Measurements from ENCODE around the gene SLC43A1. TPM values are rescaled to one million over a fixed set of nuclear protein-coding genes. Genes with fewer than 3 reads are reported as not detected.

SLC43A1 gene
- total and polyA plus RNA-seq, 2 donors, result 2.3 to 5.1 TPM

GRCh38 chr11:57477507-57478189, 37.9 kb downstream of the SLC43A1 start:
- Histone ChIP-seq H3K4me3 (ENCODE audit: low read length in 2 of 2) (no peak overlapping the region), H3K4me1 (ENCODE audit: control insufficient read depth in 2 of 2, insufficient read depth in 2 of 2, low read length in 2 of 2) (peaks cover 25 to 33% of the 10 kb centered on the region in 2 donors), H3K27ac (ENCODE audit: low read depth in 1 of 2, low read length in 1 of 2) (no peak overlapping the region), H3K9me3 (ENCODE audit: control insufficient read depth in 2 of 2, insufficient read depth in 1 of 2, low read length in 1 of 2) (peaks cover 0 to 3% of the 10 kb centered on the region in 2 donors), H3K27me3 (ENCODE audit: control insufficient read depth in 2 of 2, insufficient read depth in 1 of 2, low read length in 1 of 2) (peaks cover 39 to 84% of the 10 kb centered on the region in 2 donors), H3K36me3 (ENCODE audit: control insufficient read depth in 2 of 2, insufficient read depth in 2 of 2, low read length in 1 of 2) (no peaks in the 10 kb centered on the region)
- no peak for DNase-seq (ENCODE audit: low read depth in 6 of 9, low spot score in 9 of 9)
- WGBS, result 94% methylated on average over 11 of the region's 11 CpGs

- Histone ChIP-seq H3K27me3 (ENCODE audit: control insufficient read depth in 2 of 2, insufficient read depth in 1 of 2, low read length in 1 of 2) (peaks cover 32 to 77% of the 10 kb centered on the region in 2 donors), H3K4me3 (ENCODE audit: low read length in 2 of 2) (peak overlapping the region in 1 of 2 donors; percentile 51), H3K27ac (ENCODE audit: low read depth in 1 of 2, low read length in 1 of 2) (no peak overlapping the region), H3K9me3 (ENCODE audit: control insufficient read depth in 2 of 2, insufficient read depth in 1 of 2, low read length in 1 of 2) (peaks cover 0 to 3% of the 10 kb centered on the region in 2 donors), H3K36me3 (ENCODE audit: control insufficient read depth in 2 of 2, insufficient read depth in 2 of 2, low read length in 1 of 2) (no peaks in the 10 kb centered on the region), H3K4me1 (ENCODE audit: control insufficient read depth in 2 of 2, insufficient read depth in 2 of 2, low read length in 2 of 2) (peaks cover 25 to 30% of the 10 kb centered on the region in 2 donors)
- peak in 1 of 9 donors; percentile 23 for DNase-seq (ENCODE audit: low read depth in 6 of 9, low spot score in 9 of 9)
- WGBS, result 12% methylated on average over 27 of the region's 27 CpGs
Observed at GRCh38 chr11:57476757-57477506, 38.6 kb downstream of the SLC43A1 start.

- no peak overlapping the region for H3K27ac ChIP-seq (ENCODE audit: low read depth in 1 of 2, low read length in 1 of 2)
- peaks cover 0 to 3% of the 10 kb centered on the region in 2 donors for H3K9me3 ChIP-seq (ENCODE audit: control insufficient read depth in 2 of 2, insufficient read depth in 1 of 2, low read length in 1 of 2)
- peak overlapping the region in 1 of 2 donors; percentile 51 for H3K4me3 ChIP-seq (ENCODE audit: low read length in 2 of 2)
- H3K27me3 ChIP-seq (ENCODE audit: control insufficient read depth in 2 of 2, insufficient read depth in 1 of 2, low read length in 1 of 2), result peaks cover 29 to 69% of the 10 kb centered on the region in 2 donors
- DNase-seq (ENCODE audit: low read depth in 6 of 9, low spot score in 9 of 9), result no peak
- 4% methylated on average over 80 of the region's 80 CpGs for WGBS
- H3K4me1 ChIP-seq (ENCODE audit: control insufficient read depth in 2 of 2, insufficient read depth in 2 of 2, low read length in 2 of 2), result peaks cover 25 to 29% of the 10 kb centered on the region in 2 donors
- no peaks in the 10 kb centered on the region for H3K36me3 ChIP-seq (ENCODE audit: control insufficient read depth in 2 of 2, insufficient read depth in 2 of 2, low read length in 1 of 2)
Observed at GRCh38 chr11:57476047-57476756, 39.3 kb downstream of the SLC43A1 start.

- 93% methylated on average over 5 of the region's 5 CpGs for WGBS
- Histone ChIP-seq H3K4me1 (ENCODE audit: control insufficient read depth in 2 of 2, insufficient read depth in 2 of 2, low read length in 2 of 2) (peaks cover 25 to 29% of the 10 kb centered on the region in 2 donors), H3K27me3 (ENCODE audit: control insufficient read depth in 2 of 2, insufficient read depth in 1 of 2, low read length in 1 of 2) (peaks cover 23 to 64% of the 10 kb centered on the region in 2 donors), H3K4me3 (ENCODE audit: low read length in 2 of 2) (no peak overlapping the region), H3K36me3 (ENCODE audit: control insufficient read depth in 2 of 2, insufficient read depth in 2 of 2, low read length in 1 of 2) (no peaks in the 10 kb centered on the region), H3K9me3 (ENCODE audit: control insufficient read depth in 2 of 2, insufficient read depth in 1 of 2, low read length in 1 of 2) (peaks cover 0 to 3% of the 10 kb centered on the region in 2 donors), H3K27ac (ENCODE audit: low read depth in 1 of 2, low read length in 1 of 2) (no peak overlapping the region)
- no peak for DNase-seq (ENCODE audit: low read depth in 6 of 9, low spot score in 9 of 9)
Observed at GRCh38 chr11:57475671-57476046, 39.8 kb downstream of the SLC43A1 start.

- 80% methylated on average over 1 of the region's 1 CpG for WGBS
- peaks cover 22 to 59% of the 10 kb centered on the region in 2 donors for H3K27me3 ChIP-seq (ENCODE audit: control insufficient read depth in 2 of 2, insufficient read depth in 1 of 2, low read length in 1 of 2)
- DNase-seq (ENCODE audit: low read depth in 6 of 9, low spot score in 9 of 9), result no peak
- H3K4me3 ChIP-seq (ENCODE audit: low read length in 2 of 2), result no peak overlapping the region
- no peak overlapping the region for H3K27ac ChIP-seq (ENCODE audit: low read depth in 1 of 2, low read length in 1 of 2)
- no peaks in the 10 kb centered on the region for H3K36me3 ChIP-seq (ENCODE audit: control insufficient read depth in 2 of 2, insufficient read depth in 2 of 2, low read length in 1 of 2)
- H3K4me1 ChIP-seq (ENCODE audit: control insufficient read depth in 2 of 2, insufficient read depth in 2 of 2, low read length in 2 of 2), result peaks cover 25 to 29% of the 10 kb centered on the region in 2 donors
- H3K9me3 ChIP-seq (ENCODE audit: control insufficient read depth in 2 of 2, insufficient read depth in 1 of 2, low read length in 1 of 2), result peaks cover 0 to 3% of the 10 kb centered on the region in 2 donors
Observed at GRCh38 chr11:57475191-57475590, 40.3 kb downstream of the SLC43A1 start.

GRCh38 chr11:57474803-57475115, 40.7 kb downstream of the SLC43A1 start:
- DNase-seq (ENCODE audit: low read depth in 6 of 9, low spot score in 9 of 9), result no peak
- Histone ChIP-seq H3K9me3 (ENCODE audit: control insufficient read depth in 2 of 2, insufficient read depth in 1 of 2, low read length in 1 of 2) (peaks cover 0 to 3% of the 10 kb centered on the region in 2 donors), H3K27me3 (ENCODE audit: control insufficient read depth in 2 of 2, insufficient read depth in 1 of 2, low read length in 1 of 2) (peaks cover 22 to 58% of the 10 kb centered on the region in 2 donors), H3K4me3 (ENCODE audit: low read length in 2 of 2) (no peak overlapping the region), H3K36me3 (ENCODE audit: control insufficient read depth in 2 of 2, insufficient read depth in 2 of 2, low read length in 1 of 2) (no peaks in the 10 kb centered on the region), H3K27ac (ENCODE audit: low read depth in 1 of 2, low read length in 1 of 2) (peak overlapping the region in 1 of 2 donors; percentile 36), H3K4me1 (ENCODE audit: control insufficient read depth in 2 of 2, insufficient read depth in 2 of 2, low read length in 2 of 2) (peaks cover 25 to 29% of the 10 kb centered on the region in 2 donors)
- 69% methylated on average over 5 of the region's 5 CpGs for WGBS

- WGBS, result 9% methylated on average over 9 of the region's 9 CpGs
- H3K27me3 ChIP-seq (ENCODE audit: control insufficient read depth in 2 of 2, insufficient read depth in 1 of 2, low read length in 1 of 2), result peaks cover 22 to 54% of the 10 kb centered on the region in 2 donors
- no peak overlapping the region for H3K4me3 ChIP-seq (ENCODE audit: low read length in 2 of 2)
- H3K4me1 ChIP-seq (ENCODE audit: control insufficient read depth in 2 of 2, insufficient read depth in 2 of 2, low read length in 2 of 2), result peaks cover 25 to 29% of the 10 kb centered on the region in 2 donors
- DNase-seq (ENCODE audit: low read depth in 6 of 9, low spot score in 9 of 9), result peak in 4 of 9 donors; percentile 60 to 83 (median 66)
- H3K27ac ChIP-seq (ENCODE audit: low read depth in 1 of 2, low read length in 1 of 2), result peak overlapping the region in 1 of 2 donors; percentile 64
- no peaks in the 10 kb centered on the region for H3K36me3 ChIP-seq (ENCODE audit: control insufficient read depth in 2 of 2, insufficient read depth in 2 of 2, low read length in 1 of 2)
- peaks cover 0 to 3% of the 10 kb centered on the region in 2 donors for H3K9me3 ChIP-seq (ENCODE audit: control insufficient read depth in 2 of 2, insufficient read depth in 1 of 2, low read length in 1 of 2)
Observed at GRCh38 chr11:57474017-57474802, 41.3 kb downstream of the SLC43A1 start.

- Histone ChIP-seq H3K4me1 (ENCODE audit: control insufficient read depth in 2 of 2, insufficient read depth in 2 of 2, low read length in 2 of 2) (peaks cover 25 to 29% of the 10 kb centered on the region in 2 donors), H3K4me3 (ENCODE audit: low read length in 2 of 2) (no peak overlapping the region), H3K27ac (ENCODE audit: low read depth in 1 of 2, low read length in 1 of 2) (no peak overlapping the region), H3K9me3 (ENCODE audit: control insufficient read depth in 2 of 2, insufficient read depth in 1 of 2, low read length in 1 of 2) (peaks cover 0 to 3% of the 10 kb centered on the region in 2 donors), H3K27me3 (ENCODE audit: control insufficient read depth in 2 of 2, insufficient read depth in 1 of 2, low read length in 1 of 2) (peaks cover 22 to 45% of the 10 kb centered on the region in 2 donors), H3K36me3 (ENCODE audit: control insufficient read depth in 2 of 2, insufficient read depth in 2 of 2, low read length in 1 of 2) (no peaks in the 10 kb centered on the region)
- DNase-seq (ENCODE audit: low read depth in 6 of 9, low spot score in 9 of 9), result no peak
- 53% methylated on average over 6 of the region's 6 CpGs for WGBS
Observed at GRCh38 chr11:57473285-57473841, 42.1 kb downstream of the SLC43A1 start.
